Astrocyte (in vitro differentiated cells and primary cell): ENCODE results near the gene EEF2K. TPM values are rescaled to one million over a fixed set of nuclear protein-coding genes. Genes with fewer than 3 reads are reported as not detected.

Experiments used
- DNase-seq: peaks from one replicate; pipeline ENCODE4 v3.0.0-alpha.2; 2010; ENCODE audit warnings: low read depth
- FAIRE-seq: peaks from 2 replicates; lab custom pipeline; 2011; peaks lifted over from hg19 to GRCh38; lab: Jason Lieb, UNC
- H2AFZ ChIP-seq: 2 replicates; pipeline ENCODE4 v1.6.0; 2012; ENCODE audit warnings: low read depth, low read length, inconsistent platforms
- H3K27ac ChIP-seq: 2 replicates; pipeline ENCODE4 v1.5.1; 2011; ENCODE audit warnings: low read depth, low read length, inconsistent platforms
- H3K27me3 ChIP-seq: 2 replicates; pipeline ENCODE4 v1.6.0; 2011; ENCODE audit warnings: low read length, inconsistent platforms; ENCODE audit not compliant: insufficient read depth
- H3K36me3 ChIP-seq: 2 replicates; pipeline ENCODE4 v1.5.1; 2011; ENCODE audit warnings: low read length, inconsistent platforms; ENCODE audit not compliant: insufficient read depth
- H3K4me1 ChIP-seq: 2 replicates; pipeline ENCODE4 v1.5.1; 2011; ENCODE audit warnings: low read length, inconsistent platforms; ENCODE audit not compliant: insufficient read depth
- H3K4me2 ChIP-seq: 2 replicates; pipeline ENCODE4 v1.6.0; 2012; ENCODE audit warnings: low read length, inconsistent platforms
- H3K4me3 ChIP-seq: 2 replicates; pipeline ENCODE4 v1.5.1; 2011; ENCODE audit warnings: low read depth, mild to moderate bottlenecking, low read length, inconsistent platforms; ENCODE audit not compliant: insufficient read depth
- H3K79me2 ChIP-seq: 2 replicates; pipeline ENCODE4 v1.6.0; 2012; ENCODE audit warnings: mild to moderate bottlenecking, low read length, inconsistent platforms; ENCODE audit not compliant: insufficient read depth
- H3K9ac ChIP-seq: 2 replicates; pipeline ENCODE4 v1.6.0; 2012; ENCODE audit warnings: mild to moderate bottlenecking, low read length, inconsistent platforms
- H3K9me3 ChIP-seq: 2 replicates; pipeline ENCODE4 v1.5.1; 2012; ENCODE audit warnings: low read depth, mild to moderate bottlenecking, low read length, inconsistent platforms; ENCODE audit not compliant: insufficient read depth
- H4K20me1 ChIP-seq: 2 replicates; pipeline ENCODE4 v1.6.0; 2012; ENCODE audit warnings: low read length, inconsistent platforms; ENCODE audit not compliant: insufficient read depth
- H3K27ac Mint-ChIP-seq: one replicate; pipeline ENCODE4 v1.8.0; 2021; ENCODE audit warnings: mild to moderate bottlenecking, mixed read lengths; ENCODE audit not compliant: unreplicated experiment
- H3K27me3 Mint-ChIP-seq: one replicate; pipeline ENCODE4 v1.8.0; 2021; ENCODE audit warnings: low read depth, mixed read lengths; ENCODE audit not compliant: unreplicated experiment
- H3K36me3 Mint-ChIP-seq: one replicate; pipeline ENCODE4 v1.8.0; 2021; ENCODE audit warnings: low read depth, mixed read lengths; ENCODE audit not compliant: unreplicated experiment
- H3K4me1 Mint-ChIP-seq: one replicate; pipeline ENCODE4 v1.8.0; 2021; ENCODE audit warnings: low read depth, mixed read lengths; ENCODE audit not compliant: unreplicated experiment
- H3K4me3 Mint-ChIP-seq: one replicate; pipeline ENCODE4 v1.8.0; 2021; ENCODE audit warnings: mild to moderate bottlenecking, moderate library complexity, mixed read lengths; ENCODE audit not compliant: unreplicated experiment
- H3K9me3 Mint-ChIP-seq: one replicate; pipeline ENCODE4 v1.8.0; 2021; ENCODE audit warnings: mild to moderate bottlenecking, mixed read lengths; ENCODE audit not compliant: unreplicated experiment
- CTCF ChIP-seq: IDR thresholded peaks from 2 replicates; pipeline ENCODE4 v1.5.1; 2011; ENCODE audit warnings: low read depth, mild to moderate bottlenecking, inconsistent platforms, low read length, moderate library complexity; ENCODE audit not compliant: insufficient read depth
- EZH2 ChIP-seq: IDR thresholded peaks from 2 replicates; pipeline ENCODE4 v1.6.1; 2012; ENCODE audit warnings: mild to moderate bottlenecking, low read length, inconsistent platforms; ENCODE audit not compliant: insufficient read depth
- total RNA-seq: library from RNA; stranded (reverse); gene quantifications from 2 replicates; pipeline ENCODE4 v1.2.1, GENCODE V29; 2021

EEF2K gene
- total RNA-seq, 1 donor from 2014 or later = 20.9 TPM

GRCh38 chr16:22324787-22325597, 118.9 kb downstream of the EEF2K start:
- H2AFZ ChIP-seq = no peak overlapping the region
- Mint-ChIP-seq H3K4me1 (no peaks in the 10 kb centered on the region), H3K4me3 (no peak overlapping the region), H3K27me3 (no peaks in the 10 kb centered on the region), H3K9me3 (no peaks in the 10 kb centered on the region), H3K27ac (no peak overlapping the region), H3K36me3 (peaks cover 9% of the 10 kb centered on the region)
- TF ChIP-seq CTCF (no peak), EZH2 (no peak)
- no peak overlapping the region for H3K27ac ChIP-seq
- H4K20me1 ChIP-seq = peaks cover 58% of the 10 kb centered on the region
- no peak overlapping the region for H3K4me3 ChIP-seq
- no peaks in the 10 kb centered on the region for H3K27me3 ChIP-seq
- H3K4me2 ChIP-seq = no peak overlapping the region
- no peak overlapping the region for H3K9ac ChIP-seq
- H3K4me1 ChIP-seq = no peaks in the 10 kb centered on the region
- DNase-seq (no peak), FAIRE-seq (no peak)
- no peaks in the 10 kb centered on the region for H3K9me3 ChIP-seq
- peaks cover 9% of the 10 kb centered on the region for H3K36me3 ChIP-seq
- H3K79me2 ChIP-seq = peaks cover 5% of the 10 kb centered on the region

GRCh38 chr16:22325598-22326368, 119.7 kb downstream of the EEF2K start:
- no peaks in the 10 kb centered on the region for H3K9me3 ChIP-seq
- H3K4me2 ChIP-seq = no peak overlapping the region
- no peak overlapping the region for H3K4me3 ChIP-seq
- H2AFZ ChIP-seq = no peak overlapping the region
- no peak overlapping the region for H3K27ac Mint-ChIP-seq
- H4K20me1 ChIP-seq = peaks cover 54% of the 10 kb centered on the region
- FAIRE-seq = no peak
- TF ChIP-seq CTCF = no peak
- no peak for TF ChIP-seq EZH2
- no peak for DNase-seq
- H3K4me1 Mint-ChIP-seq = no peaks in the 10 kb centered on the region
- H3K27me3 ChIP-seq = no peaks in the 10 kb centered on the region
- peaks cover 5% of the 10 kb centered on the region for H3K79me2 ChIP-seq
- no peak overlapping the region for H3K4me3 Mint-ChIP-seq
- H3K27ac ChIP-seq = no peak overlapping the region
- no peaks in the 10 kb centered on the region for H3K4me1 ChIP-seq
- H3K9me3 Mint-ChIP-seq = no peaks in the 10 kb centered on the region
- H3K27me3 Mint-ChIP-seq = no peaks in the 10 kb centered on the region
- H3K9ac ChIP-seq = no peak overlapping the region
- H3K36me3 ChIP-seq = peaks cover 11% of the 10 kb centered on the region
- H3K36me3 Mint-ChIP-seq = peaks cover 13% of the 10 kb centered on the region
